Measurements from ENCODE around the gene COL2A1. TPM values are rescaled to one million over a fixed set of nuclear protein-coding genes. Genes with fewer than 3 reads are reported as not detected.

The COL2A1 gene
- total and polyA plus RNA-seq, 12 donors = 0.03 to 0.17 (median 0.07) TPM; not detected in 9

DNA sequence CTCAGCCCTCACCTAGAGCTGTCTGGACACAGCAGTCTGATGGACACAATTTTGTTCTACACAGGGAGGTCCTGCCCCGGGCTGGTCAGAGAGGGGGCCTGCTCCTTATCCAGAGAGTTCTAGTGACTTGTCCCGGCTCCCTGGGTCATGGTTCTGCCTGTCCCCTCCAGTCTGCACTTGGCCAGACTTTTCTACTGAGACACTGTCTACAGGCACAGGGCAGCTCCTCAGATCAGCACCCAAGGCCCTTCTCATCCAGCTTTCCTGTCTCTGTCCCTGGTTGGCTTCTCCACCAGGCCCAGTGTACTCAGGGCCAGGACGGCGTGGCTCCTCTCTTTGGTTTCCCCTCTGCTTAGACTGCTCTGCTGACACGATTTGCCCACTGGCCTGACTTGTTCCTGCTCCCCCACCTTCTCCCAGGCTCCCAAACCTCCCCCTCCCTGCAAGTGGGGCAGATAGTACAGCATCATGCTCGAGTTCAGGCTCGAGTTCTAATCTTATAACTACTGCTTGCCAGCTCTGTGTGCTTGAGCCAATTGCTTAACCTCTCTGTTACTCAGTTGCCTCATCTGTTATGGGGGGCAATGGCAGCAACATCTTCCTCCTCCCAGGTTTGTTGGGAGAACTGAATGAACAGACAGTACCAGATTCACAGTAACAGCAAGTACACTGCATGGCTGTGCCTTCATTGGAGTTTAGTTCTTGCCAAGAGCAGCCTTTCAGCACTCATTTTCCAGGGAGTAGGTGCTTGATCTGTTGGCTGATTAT lies 22.0 kb upstream of the COL2A1 start:
- DNase-seq = no peak
- peaks cover 0 to 24% (median 13%) of the 10 kb centered on the region in 7 donors for H3K27me3 ChIP-seq
- peaks cover 0 to 23% (median 5%) of the 10 kb centered on the region in 9 donors for H3K4me1 ChIP-seq
- no peak for ATAC-seq
- H3K9me3 ChIP-seq = no peaks in the 10 kb centered on the region
- intact Hi-C loops (cut with DNase I) = no loop called here
- TF ChIP-seq, protein P1, sequence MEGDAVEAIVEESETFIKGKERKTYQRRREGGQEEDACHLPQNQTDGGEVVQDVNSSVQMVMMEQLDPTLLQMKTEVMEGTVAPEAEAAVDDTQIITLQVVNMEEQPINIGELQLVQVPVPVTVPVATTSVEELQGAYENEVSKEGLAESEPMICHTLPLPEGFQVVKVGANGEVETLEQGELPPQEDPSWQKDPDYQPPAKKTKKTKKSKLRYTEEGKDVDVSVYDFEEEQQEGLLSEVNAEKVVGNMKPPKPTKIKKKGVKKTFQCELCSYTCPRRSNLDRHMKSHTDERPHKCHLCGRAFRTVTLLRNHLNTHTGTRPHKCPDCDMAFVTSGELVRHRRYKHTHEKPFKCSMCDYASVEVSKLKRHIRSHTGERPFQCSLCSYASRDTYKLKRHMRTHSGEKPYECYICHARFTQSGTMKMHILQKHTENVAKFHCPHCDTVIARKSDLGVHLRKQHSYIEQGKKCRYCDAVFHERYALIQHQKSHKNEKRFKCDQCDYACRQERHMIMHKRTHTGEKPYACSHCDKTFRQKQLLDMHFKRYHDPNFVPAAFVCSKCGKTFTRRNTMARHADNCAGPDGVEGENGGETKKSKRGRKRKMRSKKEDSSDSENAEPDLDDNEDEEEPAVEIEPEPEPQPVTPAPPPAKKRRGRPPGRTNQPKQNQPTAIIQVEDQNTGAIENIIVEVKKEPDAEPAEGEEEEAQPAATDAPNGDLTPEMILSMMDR (IDR thresholded peaks at IDR 0.05) = no peak
- no peak overlapping the region for H3K27ac ChIP-seq
- no peak overlapping the region for H3K4me3 ChIP-seq
- 75 to 82% methylated on average over 7 of the region's 7 CpGs for WGBS, 2 donors
- no peaks in the 10 kb centered on the region for H3K36me3 ChIP-seq

DNA sequence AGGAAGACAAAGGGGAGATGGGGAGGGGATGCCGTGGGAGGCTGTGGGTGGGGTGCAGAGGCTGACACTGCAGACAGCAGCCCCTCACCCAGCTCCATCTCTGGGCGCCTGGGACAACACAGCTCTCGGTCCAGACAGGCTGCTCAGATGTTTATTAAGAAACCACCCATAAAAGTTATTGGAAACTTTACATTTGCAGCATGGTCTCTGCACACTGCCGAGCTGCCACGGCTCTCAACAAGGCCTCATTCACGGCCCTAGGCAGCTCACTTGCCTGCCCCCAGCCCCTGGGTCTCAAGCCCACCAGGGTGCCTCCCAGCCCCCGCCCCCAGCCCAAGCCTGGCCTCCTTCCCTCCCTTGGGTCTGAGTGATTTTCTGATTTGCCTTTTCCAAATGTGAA lies 21.0 kb upstream of the COL2A1 start:
- DNase-seq (no peak), ATAC-seq (no peak)
- Histone ChIP-seq H3K27me3 (peaks cover 0 to 33% (median 18%) of the 10 kb centered on the region in 7 donors), H3K36me3 (no peaks in the 10 kb centered on the region), H3K4me3 (no peak overlapping the region), H3K9me3 (no peaks in the 10 kb centered on the region), H3K27ac (no peak overlapping the region), H3K4me1 (peaks cover 0 to 23% (median 5%) of the 10 kb centered on the region in 9 donors)
- 67% methylated on average over 7 of the region's 7 CpGs for WGBS, 2 donors
- TF ChIP-seq, protein P1 (IDR thresholded peaks at IDR 0.05) = no peak
- intact Hi-C loops (cut with DNase I) = no loop called here

DNA sequence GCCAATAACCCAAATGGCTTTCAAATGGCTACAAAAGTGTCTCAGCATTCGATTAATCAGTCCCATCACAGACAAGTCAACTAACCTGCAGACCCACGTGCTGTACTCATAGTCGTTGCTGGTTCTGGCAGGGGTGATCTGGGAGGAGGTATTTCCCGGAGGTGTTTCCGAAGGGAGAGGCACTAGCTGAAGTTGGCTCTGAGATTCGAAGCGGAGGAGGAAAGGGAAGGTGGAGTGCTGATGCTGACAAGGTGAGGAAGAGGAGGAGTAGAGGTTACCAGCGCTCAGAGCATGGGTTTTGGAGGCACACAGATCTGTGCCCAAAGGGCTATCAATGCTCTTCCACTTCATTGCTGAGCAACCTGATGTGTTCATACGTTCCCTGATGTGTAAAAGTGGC lies 20.5 kb upstream of the COL2A1 start:
- H3K4me1 ChIP-seq = peaks cover 0 to 23% (median 5%) of the 10 kb centered on the region in 9 donors
- no peak overlapping the region for H3K27ac ChIP-seq
- ATAC-seq (no peak), DNase-seq (no peak)
- H3K27me3 ChIP-seq = peaks cover 0 to 39% (median 21%) of the 10 kb centered on the region in 7 donors
- TF ChIP-seq, protein P1 (IDR thresholded peaks at IDR 0.05) = no peak
- 70 to 83% methylated on average over 9 of the region's 9 CpGs for WGBS, 2 donors
- no peak overlapping the region for H3K4me3 ChIP-seq
- intact Hi-C loops (cut with DNase I) = no loop called here
- H3K9me3 ChIP-seq = no peaks in the 10 kb centered on the region
- no peaks in the 10 kb centered on the region for H3K36me3 ChIP-seq

DNA sequence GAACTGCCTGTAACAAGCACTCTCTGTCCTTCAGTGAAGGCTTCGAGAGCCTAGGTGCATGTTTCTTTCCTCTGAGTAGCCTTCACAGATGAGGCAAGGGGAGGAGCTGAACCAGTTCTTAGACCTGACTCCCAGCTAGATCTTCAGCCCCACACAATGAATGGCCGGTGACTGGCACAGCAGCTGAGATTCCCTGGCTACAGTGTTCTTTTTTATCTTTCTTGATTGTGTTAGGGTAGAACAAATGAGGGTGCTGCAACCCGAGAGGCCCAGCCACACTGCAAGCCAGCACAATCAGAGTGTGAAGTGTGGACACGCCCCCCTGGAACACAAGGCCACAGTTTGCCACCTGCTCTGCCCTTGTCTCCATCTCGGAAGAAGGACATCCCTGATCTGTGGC lies 19.1 kb upstream of the COL2A1 start:
- WGBS, 2 donors = 33 to 43% methylated on average over 5 of the region's 5 CpGs

More for the DNA sequence above, 19.1 kb upstream of the COL2A1 start:
- TF ChIP-seq, protein P1 (IDR thresholded peaks at IDR 0.05) = no peak
- peak overlapping the region in 1 of 10 donors; percentile 33 for H3K27ac ChIP-seq
- peaks cover 0 to 46% (median 24%) of the 10 kb centered on the region in 7 donors for H3K27me3 ChIP-seq
- H3K36me3 ChIP-seq = no peaks in the 10 kb centered on the region
- DNase-seq = peak; percentile 56 to 57
- intact Hi-C loops (cut with DNase I) = no loop called here
- H3K9me3 ChIP-seq = no peaks in the 10 kb centered on the region
- peaks cover 0 to 19% (median 5%) of the 10 kb centered on the region in 9 donors for H3K4me1 ChIP-seq
- no peak overlapping the region for H3K4me3 ChIP-seq
- ATAC-seq = peak; percentile 68 to 96 (median 88)
